Gastroesophageal sphincter (tissue), 3 donors: ENCODE measurements around the gene ITGB2.

Experiments used
- CTCF ChIP-seq, 4 experiments: fragments of 200-600 bp in 2 of 4; fragments of 450-650 bp in 2 of 4; sonication (generic) in 1 of 4; IDR thresholded peaks; one replicate each; pipeline ENCODE4 v1.5.1; 2017 to 2019; ENCODE audit warnings: antibody characterized with exemption in 4 of 4, mild to moderate bottlenecking in 2 of 4, moderate library complexity in 2 of 4
- EP300 ChIP-seq: sonication (generic); formaldehyde crosslinking; IDR thresholded peaks from one replicate; pipeline ENCODE4 v1.6.1; 2017; ENCODE audit warnings: antibody characterized with exemption, mild to moderate bottlenecking
- POLR2A ChIP-seq, 2 donors: fragments of 450-650 bp; IDR thresholded peaks; one replicate each; pipeline ENCODE4 v1.6.1; 2017; ENCODE audit warnings: antibody characterized with exemption in 2 of 2, mild to moderate bottlenecking in 2 of 2, moderate library complexity in 1 of 2
- POLR2AphosphoS5 ChIP-seq: sonication (generic); formaldehyde crosslinking; IDR thresholded peaks from one replicate; pipeline ENCODE4 v1.6.1; 2017; ENCODE audit warnings: antibody characterized with exemption

DNA sequence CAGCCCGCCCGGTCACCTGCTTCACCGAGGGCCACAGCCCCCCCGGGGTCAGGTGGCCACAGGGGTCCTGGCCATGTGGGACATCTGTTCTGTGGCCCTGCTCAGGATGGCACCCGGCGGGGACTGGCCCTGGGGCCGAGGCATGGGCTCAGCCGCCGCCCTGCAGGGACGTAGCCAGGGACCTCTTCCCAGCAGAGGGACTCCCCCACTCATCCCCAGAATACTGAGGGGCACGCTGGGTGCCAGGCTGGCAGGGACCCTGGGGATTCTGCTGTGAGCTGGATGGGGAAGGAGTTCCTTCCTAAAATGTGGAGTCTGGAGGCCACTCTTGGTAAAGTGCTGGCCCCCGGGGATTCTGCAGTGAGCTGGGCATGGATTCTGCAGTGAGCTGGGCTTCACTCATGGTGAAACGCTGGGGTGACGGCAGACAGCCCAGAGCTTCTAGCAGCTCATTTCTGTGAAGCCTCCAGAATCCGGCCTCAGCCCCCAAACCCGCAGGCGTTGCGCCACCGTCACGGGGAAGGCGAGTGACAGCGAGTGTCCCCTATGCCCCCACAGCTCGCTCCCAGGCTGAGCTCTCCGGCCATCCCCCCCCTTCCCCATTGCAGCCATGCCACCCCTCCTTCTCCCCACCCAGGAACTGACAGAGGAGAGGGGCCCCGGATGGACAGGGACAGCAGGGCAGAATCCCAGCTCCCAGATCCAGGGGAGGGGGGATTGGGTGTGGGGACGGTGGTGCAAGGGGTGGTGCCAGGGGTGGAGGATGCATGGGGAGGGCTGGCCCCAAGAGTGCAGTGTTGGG is 1.4 kb downstream of the ITGB2 start:
- TF ChIP-seq EP300 (no peak), CTCF (IDR thresholded peaks at IDR 0.05) (no peak), POLR2AphosphoS5 (no peak), POLR2A (IDR thresholded peaks at IDR 0.05) (no peak)
